Measurements from ENCODE around the gene DNAI1. TPM values are rescaled to one million over a fixed set of nuclear protein-coding genes. Genes with fewer than 3 reads are reported as not detected.

The DNAI1 gene
- polyA plus RNA-seq, 1 of the 3 experiments (the other 2 are of a cell fraction): 0.46 TPM

- Histone ChIP-seq H4K20me1 (ENCODE audit: insufficient read depth) (no peaks in the 10 kb centered on the region), H3K4me1 (ENCODE audit: control insufficient read depth in 1 of 2, insufficient read depth in 2 of 2, low read depth in 1 of 2, low read length in 1 of 2) (peaks cover 0 to 73% of the 10 kb centered on the region in 2 experiments; a peak in 2 of 4 replicates), H3K9ac (no peak overlapping the region), H3K36me3 (replicated peaks in 1 of 2; ENCODE audit: control insufficient read depth in 1 of 2, insufficient read depth in 2 of 2, low read length in 1 of 2) (no peaks in the 10 kb centered on the region), H3K27ac (ENCODE audit: low read depth in 2 of 2, low read length in 1 of 2) (peak overlapping the region in 1 of 2 experiments; percentile 74; a peak in 2 of 4 replicates), H3K9me3 (no peaks in the 10 kb centered on the region), H2AFZ (ENCODE audit: low read depth) (no peak overlapping the region; the same call in 1 of the 2 replicates), H3K9me2 (no peaks in the 10 kb centered on the region), H3K27me3 (ENCODE audit: insufficient read depth) (no peaks in the 10 kb centered on the region), H3K4me2 (peak overlapping the region; percentile 44; the same call in 1 of the 2 replicates), H3F3A (replicated peaks; ENCODE audit: insufficient read depth) (no peaks in the 10 kb centered on the region), H3K4me3 (ENCODE audit: low read depth in 2 of 2, low read length in 1 of 2) (no peak overlapping the region), H3K79me2 (ENCODE audit: insufficient read depth) (no peaks in the 10 kb centered on the region)
- CTCF ChIA-PET: interaction anchor here (0.7 to 18.0 kb wide), 5 partner anchors 8 to 32 kb away, joined by 3 to 507 read pairs (median 5); partner anchors contain the start of gene CNTFR
- 26% methylated on average over 13 of the region's 21 CpGs for WGBS (ENCODE audit: low lambda C conversion rate)
- TF ChIP-seq MXI1 (IDR thresholded peaks at IDR 0.05; ENCODE audit: low read depth, low read length): peak; percentile 55; the same call in 1 of the 2 replicates
- peak; percentile 20; the same call in 1 of the 2 replicates for TF ChIP-seq USF1 (IDR thresholded peaks at IDR 0.05; ENCODE audit: borderline replicate concordance, low read depth)
- no peak for TF ChIP-seq EZH2phosphoT487 (IDR thresholded peaks at IDR 0.05; ENCODE audit: borderline replicate concordance, low read depth)
- DNase-seq: peak; percentile 79
- POLR2A ChIA-PET: no interaction called here
These were observed 101.2 kb downstream of the DNAI1 start for GRCh38 chr9:34559624-34560455.

GRCh38 chr9:34560599-34561214 lies 102.1 kb downstream of the DNAI1 start:
- Histone ChIP-seq H3K79me2 (ENCODE audit: insufficient read depth) (no peaks in the 10 kb centered on the region), H4K20me1 (ENCODE audit: insufficient read depth) (no peaks in the 10 kb centered on the region), H3K4me3 (ENCODE audit: low read depth in 2 of 2, low read length in 1 of 2) (no peak overlapping the region), H3K9ac (no peak overlapping the region), H3K9me3 (no peaks in the 10 kb centered on the region), H3K4me2 (no peak overlapping the region; the same call in 1 of the 2 replicates), H3K9me2 (no peaks in the 10 kb centered on the region), H2AFZ (ENCODE audit: low read depth) (no peak overlapping the region), H3K27me3 (ENCODE audit: insufficient read depth) (no peaks in the 10 kb centered on the region), H3F3A (replicated peaks; ENCODE audit: insufficient read depth) (no peaks in the 10 kb centered on the region), H3K4me1 (ENCODE audit: control insufficient read depth in 1 of 2, insufficient read depth in 2 of 2, low read depth in 1 of 2, low read length in 1 of 2) (peaks cover 0 to 70% of the 10 kb centered on the region in 2 experiments; a peak in 2 of 4 replicates), H3K27ac (ENCODE audit: low read depth in 2 of 2, low read length in 1 of 2) (peak overlapping the region in 1 of 2 experiments; percentile 74; a peak in 2 of 4 replicates), H3K36me3 (replicated peaks in 1 of 2; ENCODE audit: control insufficient read depth in 1 of 2, insufficient read depth in 2 of 2, low read length in 1 of 2) (no peaks in the 10 kb centered on the region)
- ChIA-PET CTCF (interaction anchor here (0.7 to 18.0 kb wide), 7 partner anchors 7 to 97 kb away, joined by 3 to 507 read pairs (median 3); partner anchors contain the start of gene CNTFR), POLR2A (no interaction called here)
- no peak for TF ChIP-seq CHD2 (IDR thresholded peaks at IDR 0.05; ENCODE audit: low read length, partially characterized antibody)
- TF ChIP-seq SIN3A (IDR thresholded peaks at IDR 0.05; ENCODE audit: borderline replicate concordance, low read depth, low read length): no peak
- TF ChIP-seq YY1 (IDR thresholded peaks at IDR 0.05; ENCODE audit: low read depth): no peak
- TF ChIP-seq GATA2 (CRISPR knock-in tag; IDR thresholded peaks at IDR 0.05): peak; percentile 19; the same call in 1 of the 2 replicates
- 80% methylated on average over 18 of the region's 21 CpGs for WGBS (ENCODE audit: low lambda C conversion rate)
- peak; percentile 70 for DNase-seq
